OCI-LY7 (cell line): ENCODE results near the gene COL18A1. TPM values are rescaled to one million over a fixed set of nuclear protein-coding genes. Genes with fewer than 3 reads are reported as not detected.

Experiments used
- BruUV-seq: library from RNA; stranded (reverse); fragments of 400-500 nt; replicated peaks from 2 replicates; lab custom pipeline; 2021; lab: Mats Ljungman, UMichigan
- CTCF ChIA-PET: fragments of 300-600 bp; sonication (Branson Sonifier 250); formaldehyde crosslinking; loops from one replicate; lab custom pipeline; 2022; ENCODE audit warnings: antibody characterized with exemption; ENCODE audit not compliant: unreplicated experiment; lab: Charles Lee
- POLR2A ChIA-PET: fragments of 300-600 bp; sonication (Branson Sonifier 250); formaldehyde crosslinking; loops from one replicate; lab custom pipeline; 2022; ENCODE audit warnings: antibody characterized with exemption; lab: Charles Lee
- DNase-seq: peaks from one replicate; pipeline ENCODE4 v3.0.0-alpha.2; 2015; ENCODE audit warnings: low spot score
- H2AFZ ChIP-seq: fragments of 200-600 bp; sonication (generic), shearing (Covaris generic); 2 replicates; pipeline ENCODE4 v1.6.1; 2014; ENCODE audit warnings: mild to moderate bottlenecking, antibody characterized with exemption, low read length, moderate library complexity
- H3K27ac ChIP-seq: fragments of 200-600 bp; sonication (generic); 2 replicates; pipeline ENCODE4 v1.5.1; 2014; ENCODE audit warnings: mixed run types, low read depth, mild to moderate bottlenecking, moderate library complexity, low read length, inconsistent platforms; ENCODE audit not compliant: poor library complexity, severe bottlenecking
- H3K36me3 ChIP-seq: fragments of 200-600 bp; sonication (generic); 2 replicates; pipeline ENCODE4 v1.6.1; 2014; ENCODE audit warnings: mild to moderate bottlenecking, antibody characterized with exemption, low read length, moderate library complexity, mixed read lengths; ENCODE audit not compliant: insufficient read depth
- H3K4me1 ChIP-seq: fragments of 200-600 bp; sonication (generic); 2 replicates; pipeline ENCODE4 v1.5.1; 2014; ENCODE audit warnings: mild to moderate bottlenecking, low read length; ENCODE audit not compliant: insufficient read depth, poor library complexity, severe bottlenecking
- H3K4me2 ChIP-seq: fragments of 200-600 bp; sonication (generic); 2 replicates; pipeline ENCODE4 v1.6.1; 2014; ENCODE audit warnings: mild to moderate bottlenecking, low read length
- H3K4me3 ChIP-seq: fragments of 200-600 bp; sonication (generic); 2 replicates; pipeline ENCODE4 v1.5.1; 2014; ENCODE audit warnings: mild to moderate bottlenecking, low read depth, low read length; ENCODE audit not compliant: poor library complexity, severe bottlenecking
- H3K79me2 ChIP-seq: fragments of 200-600 bp; sonication (generic); 2 replicates; pipeline ENCODE4 v1.6.1; 2016; ENCODE audit warnings: low read depth, mild to moderate bottlenecking, low read length, moderate library complexity, mixed read lengths; ENCODE audit not compliant: insufficient read depth
- H3K9me2 ChIP-seq: fragments of 200-600 bp; sonication (generic); 2 replicates; pipeline ENCODE4 v1.6.1; 2016; ENCODE audit warnings: mild to moderate bottlenecking, low read length, mixed read lengths; ENCODE audit not compliant: insufficient read depth
- H3K9me3 ChIP-seq: fragments of 200-600 bp; sonication (generic); 2 replicates; pipeline ENCODE4 v1.6.1; 2014; ENCODE audit warnings: mild to moderate bottlenecking, mixed run types, low read length, mixed read lengths
- H4K20me1 ChIP-seq: fragments of 200-600 bp; sonication (generic); 2 replicates; pipeline ENCODE4 v1.6.1; 2014; ENCODE audit warnings: mild to moderate bottlenecking, antibody characterized with exemption, low read length, moderate library complexity, mixed read lengths; ENCODE audit not compliant: insufficient read depth
- CTCF ChIP-seq: fragments of 200-600 bp; sonication (generic); conservative IDR thresholded peaks from 2 replicates; pipeline ENCODE4 v1.5.1; 2014; ENCODE audit warnings: mild to moderate bottlenecking, antibody characterized with exemption, low read length, moderate library complexity, mixed read lengths
- EZH2phosphoT487 ChIP-seq: fragments of 200-600 bp; sonication (generic); IDR thresholded peaks from 2 replicates; pipeline ENCODE4 v1.6.1; 2018; ENCODE audit warnings: low read depth, borderline replicate concordance, mild to moderate bottlenecking, mixed run types, antibody characterized with exemption, low read length, moderate library complexity, mixed read lengths
- intact Hi-C: fragments of 100-400 bp; cut with micrococcal nuclease; formaldehyde crosslinking; loops from one replicate; pipeline ENCODE4 v1.10.0; 2022; ENCODE audit not compliant: unreplicated experiment
- total RNA-seq, 2 experiments: library from RNA; depleted of rRNA in 1 of 2; stranded (reverse); fragments of >200 nt in 1 of 2; shearing (Covaris generic) in 1 of 2; gene quantifications; 2 replicates each; pipeline ENCODE4 v1.2.3, GENCODE V29; 2014 to 2022

Gene COL18A1
- total RNA-seq, 2 experiments from 2014 or later = 0.23 to 7.4 TPM

GRCh38 chr21:45549626-45550463 lies 144.9 kb downstream of the COL18A1 start:
- DNase-seq = no peak
- Histone ChIP-seq H3K4me3 (no peak overlapping the region), H3K4me1 (peaks cover 19% of the 10 kb centered on the region), H3K27ac (no peak overlapping the region), H4K20me1 (no peaks in the 10 kb centered on the region), H3K36me3 (no peaks in the 10 kb centered on the region), H2AFZ (no peak overlapping the region), H3K9me3 (no peaks in the 10 kb centered on the region), H3K9me2 (no peaks in the 10 kb centered on the region), H3K4me2 (0 out of 2 replicates have a peak overlapping the region, but pooled peaks have one; percentile 3), H3K79me2 (no peaks in the 10 kb centered on the region)
- no TSS peak for BruUV-seq
- POLR2A ChIA-PET = interaction anchor here (0.5 kb wide), 1 partner anchor 262 kb away, joined by 4 read pairs; the partner anchor contains the start of gene POFUT2
- CTCF ChIA-PET = no interaction called here
- intact Hi-C loops = no loop called here
- TF ChIP-seq EZH2phosphoT487 = no peak
- no peak for TF ChIP-seq CTCF

GRCh38 chr21:45550522-45551210 lies 145.7 kb downstream of the COL18A1 start:
- CTCF ChIA-PET = no interaction called here
- H3K79me2 ChIP-seq = no peaks in the 10 kb centered on the region
- no peaks in the 10 kb centered on the region for H3K36me3 ChIP-seq
- H4K20me1 ChIP-seq = no peaks in the 10 kb centered on the region
- peak overlapping the region; percentile 3; the same call in 1 of the 2 replicates for H3K4me2 ChIP-seq
- peak; percentile 40 for DNase-seq
- POLR2A ChIA-PET = no interaction called here
- intact Hi-C loops = no loop called here
- BruUV-seq = no TSS peak
- no peak overlapping the region for H3K27ac ChIP-seq
- no peak overlapping the region for H2AFZ ChIP-seq
- H3K9me3 ChIP-seq = no peaks in the 10 kb centered on the region
- H3K9me2 ChIP-seq = no peaks in the 10 kb centered on the region
- TF ChIP-seq CTCF (no peak), EZH2phosphoT487 (no peak)
- H3K4me3 ChIP-seq = no peak overlapping the region
- H3K4me1 ChIP-seq = peaks cover 21% of the 10 kb centered on the region

GRCh38 chr21:45551316-45551715 lies 146.4 kb downstream of the COL18A1 start:
- Histone ChIP-seq H3K9me2 (no peaks in the 10 kb centered on the region), H3K79me2 (no peaks in the 10 kb centered on the region), H3K4me1 (peaks cover 25% of the 10 kb centered on the region), H3K4me3 (no peak overlapping the region), H3K9me3 (no peaks in the 10 kb centered on the region), H3K4me2 (no peak overlapping the region), H4K20me1 (no peaks in the 10 kb centered on the region), H3K27ac (no peak overlapping the region), H2AFZ (no peak overlapping the region), H3K36me3 (no peaks in the 10 kb centered on the region)
- DNase-seq = no peak
- no TSS peak for BruUV-seq
- no peak for TF ChIP-seq CTCF
- no peak for TF ChIP-seq EZH2phosphoT487
- POLR2A ChIA-PET = no interaction called here
- CTCF ChIA-PET = no interaction called here
- intact Hi-C loops = no loop called here
